ENCODE results near the gene MRPL46.

Gene MRPL46

DNA sequence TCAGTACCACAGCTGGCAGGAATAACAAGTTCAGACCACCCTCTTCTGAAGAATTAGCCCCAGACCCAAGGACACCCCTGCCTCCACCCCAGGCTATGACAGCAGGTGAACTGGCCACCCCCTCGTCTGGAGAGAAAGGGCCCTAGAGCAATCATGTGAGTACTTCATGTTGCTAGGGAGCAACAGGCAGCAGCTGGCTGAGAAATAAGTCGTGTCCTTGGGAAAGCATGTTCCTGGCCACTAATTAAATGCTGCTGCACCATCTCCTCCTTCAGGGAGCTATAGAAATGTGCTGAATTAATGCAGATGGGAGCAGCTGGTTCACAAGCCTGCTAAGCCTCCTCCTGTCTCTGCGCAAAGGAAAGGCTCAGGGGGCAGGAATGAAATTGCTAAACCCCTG is 31.8 kb upstream of the MRPL46 start:
- Histone ChIP-seq H3K9me3 (ENCODE audit: control insufficient read depth in 2 of 2, low read length in 2 of 2) (no peaks in the 10 kb centered on the region), H3K27ac (ENCODE audit: low read depth in 2 of 2, low read length in 2 of 2) (no peak overlapping the region), H3K4me3 (ENCODE audit: low read length in 2 of 2) (no peak overlapping the region), H3K9ac (ENCODE audit: low read depth in 1 of 2, low read length in 2 of 2) (no peak overlapping the region), H3K36me3 (ENCODE audit: control insufficient read depth in 2 of 2, insufficient read depth in 2 of 2, low read length in 2 of 2) (peaks cover 0 to 4% of the 10 kb centered on the region in 2 donors), H3K27me3 (ENCODE audit: control insufficient read depth in 2 of 2, insufficient read depth in 2 of 2, low read length in 2 of 2) (no peaks in the 10 kb centered on the region), H3K4me1 (ENCODE audit: control insufficient read depth in 2 of 2, insufficient read depth in 2 of 2, low read length in 2 of 2) (no peaks in the 10 kb centered on the region)

DNA sequence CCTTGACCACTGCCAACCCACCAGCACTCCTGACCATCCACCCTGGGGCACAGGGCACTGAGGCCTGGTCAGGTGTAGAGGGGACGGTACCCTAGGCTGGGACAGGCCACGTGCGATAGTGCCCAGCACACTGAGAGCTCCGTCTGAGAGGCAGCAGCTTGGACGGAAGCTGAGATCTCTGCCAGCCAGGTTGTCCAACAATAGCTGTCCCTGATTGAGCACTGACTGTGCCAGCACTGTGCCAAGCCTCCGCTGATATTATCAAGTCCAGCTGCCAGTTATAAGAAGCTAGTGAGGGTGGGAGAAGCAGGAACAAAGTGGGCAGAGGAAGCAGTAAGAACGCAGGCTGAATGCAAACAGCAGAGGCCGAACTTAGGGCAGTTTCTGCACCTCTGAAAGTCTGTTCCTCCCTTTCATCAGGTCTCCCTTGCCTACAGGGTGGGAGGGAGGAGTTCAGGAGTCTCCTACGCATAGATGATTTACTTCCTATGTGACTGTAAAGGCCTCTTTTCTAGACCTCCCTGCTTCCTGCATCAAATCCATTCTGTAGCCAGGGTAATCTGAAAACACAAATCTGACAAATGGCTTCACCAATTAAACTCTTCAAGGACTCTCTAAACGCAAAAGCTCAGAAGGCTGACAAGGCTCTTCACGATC is 30.0 kb upstream of the MRPL46 start:
- no peaks in the 10 kb centered on the region for H3K4me1 ChIP-seq (ENCODE audit: control insufficient read depth in 2 of 2, insufficient read depth in 2 of 2, low read length in 2 of 2)
- H3K27me3 ChIP-seq (ENCODE audit: control insufficient read depth in 2 of 2, insufficient read depth in 2 of 2, low read length in 2 of 2), result no peaks in the 10 kb centered on the region
- peaks cover 0 to 4% of the 10 kb centered on the region in 2 donors for H3K36me3 ChIP-seq (ENCODE audit: control insufficient read depth in 2 of 2, insufficient read depth in 2 of 2, low read length in 2 of 2)
- no peak overlapping the region for H3K4me3 ChIP-seq (ENCODE audit: low read length in 2 of 2)
- H3K9me3 ChIP-seq (ENCODE audit: control insufficient read depth in 2 of 2, low read length in 2 of 2), result no peaks in the 10 kb centered on the region
- H3K9ac ChIP-seq (ENCODE audit: low read depth in 1 of 2, low read length in 2 of 2), result no peak overlapping the region
- no peak overlapping the region for H3K27ac ChIP-seq (ENCODE audit: low read depth in 2 of 2, low read length in 2 of 2)

DNA sequence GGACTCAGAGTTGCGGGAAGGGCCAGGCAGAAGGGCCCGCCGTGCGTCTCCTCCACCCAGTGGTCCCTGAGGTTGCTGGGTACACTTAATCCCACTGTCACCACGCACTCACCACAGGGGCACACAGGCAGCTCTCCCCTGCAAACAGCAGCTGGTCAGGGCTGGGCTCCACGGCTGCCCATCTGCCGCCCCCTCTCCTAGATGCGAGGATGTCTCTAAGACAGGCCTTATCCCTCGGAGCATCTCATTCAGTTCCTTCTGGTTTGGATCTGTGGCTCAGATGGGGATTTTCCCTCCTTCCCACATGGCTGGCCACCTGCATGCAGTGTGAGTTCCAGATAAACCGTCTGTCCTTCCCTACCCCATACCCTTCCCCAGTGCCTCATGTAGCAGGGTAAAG is 26.7 kb upstream of the MRPL46 start:
- H3K9me3 ChIP-seq (ENCODE audit: control insufficient read depth in 2 of 2, low read length in 2 of 2), result no peaks in the 10 kb centered on the region
- no peak overlapping the region for H3K4me3 ChIP-seq (ENCODE audit: low read length in 2 of 2)
- peaks cover 0 to 4% of the 10 kb centered on the region in 2 donors for H3K36me3 ChIP-seq (ENCODE audit: control insufficient read depth in 2 of 2, insufficient read depth in 2 of 2, low read length in 2 of 2)
- H3K27ac ChIP-seq (ENCODE audit: low read depth in 2 of 2, low read length in 2 of 2), result no peak overlapping the region
- H3K4me1 ChIP-seq (ENCODE audit: control insufficient read depth in 2 of 2, insufficient read depth in 2 of 2, low read length in 2 of 2), result no peaks in the 10 kb centered on the region
- no peak overlapping the region for H3K9ac ChIP-seq (ENCODE audit: low read depth in 1 of 2, low read length in 2 of 2)
- H3K27me3 ChIP-seq (ENCODE audit: control insufficient read depth in 2 of 2, insufficient read depth in 2 of 2, low read length in 2 of 2), result no peaks in the 10 kb centered on the region

DNA sequence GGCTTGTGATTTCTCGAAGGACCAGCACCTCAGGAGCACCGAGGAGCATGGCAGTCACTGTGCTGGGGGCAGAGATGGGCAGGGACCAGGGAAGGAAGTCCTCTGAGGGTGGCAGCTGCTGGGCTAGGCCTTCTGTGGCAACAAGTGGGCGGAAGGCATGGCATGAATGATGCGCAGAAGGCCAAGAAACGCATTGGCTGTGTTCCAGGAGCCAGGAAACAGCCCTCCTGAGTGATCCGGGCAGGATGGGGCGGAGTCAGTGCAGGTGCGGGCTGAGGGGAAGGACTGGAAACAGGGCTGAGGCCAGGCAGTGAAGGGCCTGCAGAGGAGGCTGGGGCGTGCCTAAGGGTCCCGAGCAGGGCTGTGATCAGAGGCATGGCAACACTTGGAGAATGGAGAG is 24.0 kb upstream of the MRPL46 start:
- Histone ChIP-seq H3K36me3 (ENCODE audit: control insufficient read depth in 2 of 2, insufficient read depth in 2 of 2, low read length in 2 of 2) (no peaks in the 10 kb centered on the region), H3K4me3 (ENCODE audit: low read length in 2 of 2) (no peak overlapping the region), H3K9me3 (ENCODE audit: control insufficient read depth in 2 of 2, low read length in 2 of 2) (no peaks in the 10 kb centered on the region), H3K27me3 (ENCODE audit: control insufficient read depth in 2 of 2, insufficient read depth in 2 of 2, low read length in 2 of 2) (no peaks in the 10 kb centered on the region), H3K4me1 (ENCODE audit: control insufficient read depth in 2 of 2, insufficient read depth in 2 of 2, low read length in 2 of 2) (no peaks in the 10 kb centered on the region), H3K9ac (ENCODE audit: low read depth in 1 of 2, low read length in 2 of 2) (no peak overlapping the region), H3K27ac (ENCODE audit: low read depth in 2 of 2, low read length in 2 of 2) (no peak overlapping the region)

DNA sequence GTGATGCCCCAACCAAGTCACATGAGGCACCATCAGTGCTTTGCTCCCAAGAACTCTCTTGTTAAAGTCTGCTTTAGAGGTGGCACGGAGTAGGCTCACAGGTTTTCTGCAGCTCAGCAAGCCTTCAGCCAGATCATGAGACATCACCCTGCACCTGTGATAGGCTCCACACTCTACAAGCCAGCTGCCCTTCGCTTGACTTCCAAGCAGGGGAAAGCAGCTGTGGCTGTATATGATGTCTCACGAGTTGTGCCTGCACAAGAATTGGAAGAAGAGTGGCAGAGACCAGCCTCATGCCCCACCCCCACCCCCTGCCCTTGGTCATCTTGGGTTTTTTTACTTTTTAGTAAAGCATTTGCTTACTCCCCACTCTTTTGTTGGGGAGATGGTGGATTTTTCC is 22.8 kb upstream of the MRPL46 start:
- Histone ChIP-seq H3K27ac (ENCODE audit: low read depth in 2 of 2, low read length in 2 of 2) (no peak overlapping the region), H3K4me1 (ENCODE audit: control insufficient read depth in 2 of 2, insufficient read depth in 2 of 2, low read length in 2 of 2) (no peaks in the 10 kb centered on the region), H3K4me3 (ENCODE audit: low read length in 2 of 2) (no peak overlapping the region), H3K9ac (ENCODE audit: low read depth in 1 of 2, low read length in 2 of 2) (no peak overlapping the region), H3K36me3 (ENCODE audit: control insufficient read depth in 2 of 2, insufficient read depth in 2 of 2, low read length in 2 of 2) (no peaks in the 10 kb centered on the region), H3K27me3 (ENCODE audit: control insufficient read depth in 2 of 2, insufficient read depth in 2 of 2, low read length in 2 of 2) (no peaks in the 10 kb centered on the region), H3K9me3 (ENCODE audit: control insufficient read depth in 2 of 2, low read length in 2 of 2) (no peaks in the 10 kb centered on the region)

DNA sequence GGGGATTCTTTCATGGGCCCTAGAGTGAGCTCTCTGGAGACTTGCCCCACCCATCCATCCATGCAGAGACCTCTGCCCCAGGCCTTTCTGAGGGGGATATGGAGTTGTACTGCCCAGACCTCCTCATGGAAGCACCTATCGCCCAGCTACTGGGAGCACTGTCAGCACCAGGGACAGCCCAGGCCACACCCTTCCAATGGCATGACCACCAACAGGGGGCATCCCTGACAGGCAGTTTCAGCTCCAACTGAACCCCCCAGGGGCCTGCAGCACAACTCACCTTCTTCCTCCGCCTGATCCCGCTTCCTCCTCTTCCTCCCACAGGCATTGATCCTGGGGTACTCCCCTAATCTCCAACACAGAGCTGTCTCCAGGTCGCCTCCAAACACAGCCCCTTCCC is 22.1 kb upstream of the MRPL46 start:
- no peaks in the 10 kb centered on the region for H3K36me3 ChIP-seq (ENCODE audit: control insufficient read depth in 2 of 2, insufficient read depth in 2 of 2, low read length in 2 of 2)
- no peak overlapping the region for H3K4me3 ChIP-seq (ENCODE audit: low read length in 2 of 2)
- no peaks in the 10 kb centered on the region for H3K4me1 ChIP-seq (ENCODE audit: control insufficient read depth in 2 of 2, insufficient read depth in 2 of 2, low read length in 2 of 2)
- no peak overlapping the region for H3K9ac ChIP-seq (ENCODE audit: low read depth in 1 of 2, low read length in 2 of 2)
- H3K9me3 ChIP-seq (ENCODE audit: control insufficient read depth in 2 of 2, low read length in 2 of 2), result no peaks in the 10 kb centered on the region
- H3K27ac ChIP-seq (ENCODE audit: low read depth in 2 of 2, low read length in 2 of 2), result no peak overlapping the region
- no peaks in the 10 kb centered on the region for H3K27me3 ChIP-seq (ENCODE audit: control insufficient read depth in 2 of 2, insufficient read depth in 2 of 2, low read length in 2 of 2)

DNA sequence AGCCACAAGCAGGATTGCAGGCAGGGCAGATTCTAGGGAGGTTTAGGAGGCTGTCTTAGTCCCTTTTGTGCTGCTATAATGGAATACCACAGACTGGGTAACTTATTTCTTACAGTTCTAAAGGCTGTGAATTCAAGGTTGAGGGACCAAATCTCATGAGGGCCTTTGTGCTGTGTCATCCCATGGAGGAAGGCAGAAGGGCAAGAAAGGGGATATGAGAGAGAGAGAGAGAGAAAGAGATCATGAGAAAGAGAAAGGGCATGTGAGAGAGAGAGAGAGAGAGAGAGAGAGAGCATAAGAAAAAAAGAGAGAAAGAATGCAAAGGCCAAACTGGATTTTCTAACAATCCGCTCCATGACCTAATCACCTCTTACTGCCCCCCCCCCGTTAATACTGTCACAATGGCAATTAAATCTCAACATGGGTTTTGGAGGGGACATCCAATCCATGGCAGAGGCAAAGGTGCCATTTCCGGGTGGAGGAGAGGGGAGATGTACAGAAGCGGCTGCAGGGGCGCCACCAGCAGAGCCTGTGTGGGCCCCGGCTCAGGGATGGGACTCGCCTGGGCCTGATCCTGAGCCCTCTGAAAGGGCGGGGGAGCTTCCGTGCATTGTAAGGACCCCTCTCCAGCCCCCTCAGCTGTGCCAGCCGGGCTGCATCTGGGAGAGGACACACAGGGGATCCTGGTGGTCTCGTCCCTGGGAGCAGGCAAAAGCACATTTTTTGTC is 20.8 kb upstream of the MRPL46 start:
- Histone ChIP-seq H3K9me3 (ENCODE audit: control insufficient read depth in 2 of 2, low read length in 2 of 2) (no peaks in the 10 kb centered on the region), H3K36me3 (ENCODE audit: control insufficient read depth in 2 of 2, insufficient read depth in 2 of 2, low read length in 2 of 2) (no peaks in the 10 kb centered on the region), H3K27me3 (ENCODE audit: control insufficient read depth in 2 of 2, insufficient read depth in 2 of 2, low read length in 2 of 2) (no peaks in the 10 kb centered on the region)

DNA sequence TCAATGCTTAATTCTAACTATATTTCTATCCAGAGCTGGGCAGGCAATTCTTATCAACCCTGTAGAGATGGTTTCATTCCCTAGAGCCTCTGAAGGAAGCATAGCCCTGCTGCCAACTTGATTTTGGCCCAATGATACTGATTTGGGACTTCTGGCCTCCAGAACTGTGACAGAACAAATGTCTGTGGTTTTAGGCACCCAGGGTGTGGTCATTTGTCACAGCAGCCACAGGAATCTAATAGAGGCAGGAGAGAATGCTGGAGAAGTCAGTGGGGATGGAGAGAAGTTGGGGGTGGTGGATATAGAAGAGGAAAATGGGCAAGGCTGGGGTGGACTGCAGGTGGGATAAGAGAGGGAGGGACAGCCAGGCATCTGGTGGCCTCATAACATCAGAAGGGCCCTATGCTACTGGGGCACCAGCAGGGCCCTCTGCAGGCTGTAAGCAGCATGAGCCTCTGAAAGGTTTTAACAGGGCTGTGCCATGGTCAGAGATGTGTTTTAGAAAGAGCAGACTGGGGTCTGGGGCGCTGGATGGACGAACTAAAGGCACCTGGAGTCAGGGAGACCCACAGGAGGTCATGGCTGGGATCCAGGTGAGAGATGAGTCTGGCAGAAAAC is 20.1 kb upstream of the MRPL46 start:
- no peak overlapping the region for H3K27ac ChIP-seq (ENCODE audit: low read depth in 2 of 2, low read length in 2 of 2)
- no peaks in the 10 kb centered on the region for H3K9me3 ChIP-seq (ENCODE audit: control insufficient read depth in 2 of 2, low read length in 2 of 2)
- H3K36me3 ChIP-seq (ENCODE audit: control insufficient read depth in 2 of 2, insufficient read depth in 2 of 2, low read length in 2 of 2), result no peaks in the 10 kb centered on the region

More for the DNA sequence above, 20.8 kb upstream of the MRPL46 start:
- H3K9ac ChIP-seq (ENCODE audit: low read depth in 1 of 2, low read length in 2 of 2), result no peak overlapping the region
- H3K4me3 ChIP-seq (ENCODE audit: low read length in 2 of 2), result no peak overlapping the region
- H3K4me1 ChIP-seq (ENCODE audit: control insufficient read depth in 2 of 2, insufficient read depth in 2 of 2, low read length in 2 of 2), result no peaks in the 10 kb centered on the region
- no peak overlapping the region for H3K27ac ChIP-seq (ENCODE audit: low read depth in 2 of 2, low read length in 2 of 2)

DNA sequence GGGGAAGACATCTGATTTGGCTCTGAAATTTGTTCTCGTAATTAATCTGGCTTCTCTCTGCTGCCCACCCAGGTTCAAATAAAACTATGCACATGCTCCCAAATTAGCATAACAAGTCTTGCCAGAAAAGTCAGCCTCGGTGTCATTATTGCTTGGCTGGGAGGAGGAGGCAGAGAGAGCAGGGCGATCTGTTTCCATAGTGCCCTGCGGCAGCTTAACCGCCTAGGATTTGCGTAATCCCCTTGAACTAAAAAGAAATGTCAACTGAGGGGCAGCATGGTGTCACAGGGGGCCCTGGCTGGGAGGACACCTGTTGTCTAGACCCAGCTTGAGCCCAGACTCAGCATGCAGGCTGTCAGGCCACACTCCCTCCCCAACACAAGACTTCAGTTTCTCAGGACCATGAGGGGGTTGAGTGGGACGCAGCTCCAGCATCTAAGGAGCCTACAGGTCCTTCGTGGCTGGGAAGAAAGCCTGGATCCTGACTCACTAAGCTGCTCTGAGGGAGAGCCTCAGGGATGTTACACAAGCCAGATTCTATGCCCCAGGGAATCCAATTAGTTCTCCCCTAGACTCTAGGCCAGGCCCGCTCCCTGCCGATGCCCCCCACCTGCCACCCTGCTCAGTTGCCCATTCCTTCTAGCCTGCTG is 17.6 kb upstream of the MRPL46 start:
- H3K27ac ChIP-seq (ENCODE audit: low read depth in 2 of 2, low read length in 2 of 2), result no peak overlapping the region

More for the DNA sequence above, 20.1 kb upstream of the MRPL46 start:
- Histone ChIP-seq H3K4me1 (ENCODE audit: control insufficient read depth in 2 of 2, insufficient read depth in 2 of 2, low read length in 2 of 2) (no peaks in the 10 kb centered on the region), H3K4me3 (ENCODE audit: low read length in 2 of 2) (no peak overlapping the region), H3K9ac (ENCODE audit: low read depth in 1 of 2, low read length in 2 of 2) (no peak overlapping the region), H3K27me3 (ENCODE audit: control insufficient read depth in 2 of 2, insufficient read depth in 2 of 2, low read length in 2 of 2) (no peaks in the 10 kb centered on the region)

DNA sequence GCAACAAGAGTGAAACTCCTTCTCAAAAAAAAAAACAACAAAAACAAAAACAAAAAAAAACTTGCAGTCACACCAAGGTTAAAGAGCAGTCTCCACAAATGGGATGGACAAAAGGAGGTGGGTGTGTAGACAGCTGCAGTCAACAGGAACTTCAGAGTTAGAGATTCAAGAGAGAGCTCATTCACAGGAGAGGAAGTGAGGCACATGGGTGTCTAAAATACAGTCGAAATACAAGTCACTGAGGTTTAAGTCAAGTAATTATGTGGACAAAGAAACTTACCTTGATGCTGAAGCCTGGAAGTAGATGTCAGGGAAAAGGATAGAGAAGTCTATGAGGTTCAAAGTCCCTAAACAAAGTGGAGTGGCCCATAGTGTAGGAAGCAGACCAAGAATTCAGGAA is 15.1 kb upstream of the MRPL46 start:
- Histone ChIP-seq H3K9me3 (ENCODE audit: control insufficient read depth in 2 of 2, low read length in 2 of 2) (no peaks in the 10 kb centered on the region), H3K27ac (ENCODE audit: low read depth in 2 of 2, low read length in 2 of 2) (no peak overlapping the region), H3K9ac (ENCODE audit: low read depth in 1 of 2, low read length in 2 of 2) (no peak overlapping the region), H3K36me3 (ENCODE audit: control insufficient read depth in 2 of 2, insufficient read depth in 2 of 2, low read length in 2 of 2) (peaks cover 15 to 26% of the 10 kb centered on the region in 2 donors), H3K27me3 (ENCODE audit: control insufficient read depth in 2 of 2, insufficient read depth in 2 of 2, low read length in 2 of 2) (no peaks in the 10 kb centered on the region), H3K4me3 (ENCODE audit: low read length in 2 of 2) (no peak overlapping the region), H3K4me1 (ENCODE audit: control insufficient read depth in 2 of 2, insufficient read depth in 2 of 2, low read length in 2 of 2) (no peaks in the 10 kb centered on the region)

More for the DNA sequence above, 17.6 kb upstream of the MRPL46 start:
- Histone ChIP-seq H3K27me3 (ENCODE audit: control insufficient read depth in 2 of 2, insufficient read depth in 2 of 2, low read length in 2 of 2) (no peaks in the 10 kb centered on the region), H3K9ac (ENCODE audit: low read depth in 1 of 2, low read length in 2 of 2) (no peak overlapping the region), H3K4me1 (ENCODE audit: control insufficient read depth in 2 of 2, insufficient read depth in 2 of 2, low read length in 2 of 2) (no peaks in the 10 kb centered on the region), H3K9me3 (ENCODE audit: control insufficient read depth in 2 of 2, low read length in 2 of 2) (no peaks in the 10 kb centered on the region), H3K36me3 (ENCODE audit: control insufficient read depth in 2 of 2, insufficient read depth in 2 of 2, low read length in 2 of 2) (peaks cover 0 to 7% of the 10 kb centered on the region in 2 donors), H3K4me3 (ENCODE audit: low read length in 2 of 2) (no peak overlapping the region)

Measured in mucosa of rectum (tissue), 2 donors.